NCI-H2196 treated with DMSO at 0.1 percent for 48 hours (cell line): ENCODE results near the gene GLE1.
"Not testable (repeated sequence)": the region's sequence is repeated elsewhere in the genome, so short reads cannot be mapped to it uniquely, and the experiment has no call there.

Source experiments
- DNase-seq: peaks from one replicate; lab custom pipeline; 2025; ENCODE audit not compliant: unreplicated experiment; lab: John Stamatoyannopoulos, UW

GLE1 gene

GRCh38 chr9:128551657-128552152 lies 47.2 kb downstream of the GLE1 start:
- DNase-seq: no peak

- DNase-seq: peak; percentile 79
Observed at GRCh38 chr9:128552153-128552743, 47.7 kb downstream of the GLE1 start, which contains the start of gene SPTAN1. SPTAN1 (plus strand) TSS chr9:128552587; CDS start chr9:128566741, 14,154 bp downstream.

DNA sequence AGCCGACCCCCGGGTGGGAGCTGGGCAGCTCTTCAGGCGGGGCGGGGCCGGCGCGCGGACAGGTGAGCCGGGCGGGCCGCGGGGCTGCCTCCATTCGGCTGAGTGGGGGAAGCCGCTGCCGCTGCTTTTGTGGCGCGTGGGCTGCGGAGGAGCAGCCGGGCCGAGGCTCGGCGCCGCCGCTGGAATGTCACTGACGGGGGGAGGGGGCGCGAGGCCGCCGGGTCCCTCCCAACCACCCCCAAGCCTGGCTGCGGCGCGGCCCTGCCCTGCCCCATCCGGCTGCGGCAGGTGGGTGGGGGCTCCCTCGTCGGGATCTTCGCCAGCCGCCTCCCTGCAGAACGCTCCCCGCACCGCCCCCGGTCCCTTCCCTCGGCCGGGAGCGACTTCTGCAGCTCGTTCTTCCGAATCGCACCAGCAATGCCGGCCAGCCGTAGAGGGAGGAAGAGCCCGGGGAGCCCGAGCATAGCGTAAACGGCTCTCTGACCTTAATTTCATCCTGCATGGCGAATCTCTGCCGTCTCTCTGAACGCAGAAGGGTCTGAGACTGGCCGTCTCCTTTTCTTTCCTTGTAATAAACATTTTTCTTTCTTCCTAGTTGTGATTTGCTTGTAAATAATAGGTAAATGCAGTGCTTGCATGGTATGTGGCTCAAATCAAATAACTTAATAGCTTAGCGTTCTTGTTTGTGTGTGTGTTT lies 48.4 kb downstream of the GLE1 start:
- DNase-seq: no peak

DNA sequence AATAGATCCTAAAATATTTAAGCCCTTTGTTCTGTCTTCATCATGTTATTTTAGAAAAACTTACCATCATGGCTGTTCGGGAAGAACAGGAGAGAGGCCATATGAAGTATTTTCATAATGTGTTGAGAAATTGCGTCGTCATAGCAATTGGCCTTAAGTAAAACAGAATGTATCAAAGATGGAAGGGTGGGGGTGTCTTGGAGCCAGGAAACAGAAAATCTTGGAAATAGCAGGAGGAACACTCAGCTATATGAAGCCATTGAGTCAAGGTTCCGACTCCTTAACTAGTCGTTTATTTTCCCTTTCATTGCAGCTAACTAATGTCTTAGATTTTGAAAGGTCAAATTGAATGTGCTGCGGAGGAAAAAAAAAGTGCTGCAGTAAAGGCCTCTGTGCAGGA lies 49.2 kb downstream of the GLE1 start:
- no peak for DNase-seq

- no peak for DNase-seq
Observed at GRCh38 chr9:128554155-128554862, 49.8 kb downstream of the GLE1 start.

DNA sequence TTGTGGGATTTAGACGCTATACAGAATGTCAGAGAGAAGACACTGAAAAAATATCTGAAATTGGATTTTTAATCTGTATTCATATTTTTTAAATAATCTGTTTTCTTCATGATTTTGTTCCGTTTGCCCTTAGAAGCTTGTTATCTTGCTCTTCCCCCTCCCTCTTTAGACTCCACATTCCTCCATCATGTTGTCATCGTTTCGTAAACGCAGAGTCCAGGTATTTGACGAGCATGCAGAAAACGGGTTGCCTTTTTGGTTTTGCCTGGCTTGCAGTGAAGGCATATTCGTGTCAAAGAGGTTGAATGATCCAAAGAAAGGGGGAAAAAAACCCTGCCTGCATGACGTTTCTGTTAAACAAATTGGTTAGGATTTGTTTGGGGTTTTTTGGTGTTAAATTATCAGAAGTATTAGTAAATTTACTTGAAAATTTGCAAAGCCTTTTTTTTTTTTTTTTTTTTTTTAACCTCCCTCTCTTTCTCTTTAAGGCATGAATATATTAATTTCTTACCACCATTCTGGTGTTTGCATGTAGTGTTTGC lies 50.7 kb downstream of the GLE1 start:
- no peak for DNase-seq

- DNase-seq: no peak
Observed at GRCh38 chr9:128556276-128556675, 51.8 kb downstream of the GLE1 start.

- DNase-seq: no peak
Observed at GRCh38 chr9:128556926-128557634, 52.6 kb downstream of the GLE1 start.

GRCh38 chr9:128558431-128559310 lies 54.2 kb downstream of the GLE1 start:
- DNase-seq: peak; percentile 56

GRCh38 chr9:128565578-128565977 lies 61.1 kb downstream of the GLE1 start:
- no peak for DNase-seq

DNA sequence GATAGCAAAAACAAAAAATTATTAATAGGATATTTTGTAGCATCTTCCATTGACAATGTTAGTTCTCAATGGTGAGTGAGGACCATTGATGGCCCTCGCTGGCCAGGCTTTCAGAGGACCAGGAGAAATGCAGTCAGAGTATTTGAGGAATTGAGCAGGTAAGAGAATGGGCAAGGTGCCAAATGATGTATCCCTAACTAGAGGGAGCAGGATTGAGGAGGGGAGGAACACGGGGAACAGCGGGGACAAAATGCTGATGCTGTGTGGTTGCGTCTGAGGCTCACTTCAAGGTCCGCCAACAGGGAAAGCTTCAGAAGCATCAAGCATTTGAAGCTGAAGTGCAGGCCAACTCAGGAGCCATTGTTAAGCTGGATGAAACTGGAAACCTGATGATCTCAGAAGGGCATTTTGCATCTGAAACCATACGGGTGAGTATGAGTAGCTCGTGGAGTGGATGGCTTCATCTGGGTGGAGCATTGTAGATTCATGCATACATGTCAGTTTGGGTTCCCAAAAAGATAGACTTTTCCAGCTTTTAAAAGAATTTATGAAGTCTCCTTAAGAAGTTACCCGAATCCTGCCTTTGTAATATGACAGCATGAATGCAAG lies 64.1 kb downstream of the GLE1 start:
- DNase-seq: peak; percentile 67

GRCh38 chr9:128575469-128575868 lies 71.0 kb downstream of the GLE1 start:
- no peak for DNase-seq

GRCh38 chr9:128575916-128576315 lies 71.4 kb downstream of the GLE1 start:
- DNase-seq: no peak

GRCh38 chr9:128577206-128577605 lies 72.7 kb downstream of the GLE1 start:
- no peak for DNase-seq

- no peak for DNase-seq
Observed at GRCh38 chr9:128579194-128579593, 74.7 kb downstream of the GLE1 start.

GRCh38 chr9:128580731-128581130 lies 76.2 kb downstream of the GLE1 start:
- DNase-seq: no peak

DNA sequence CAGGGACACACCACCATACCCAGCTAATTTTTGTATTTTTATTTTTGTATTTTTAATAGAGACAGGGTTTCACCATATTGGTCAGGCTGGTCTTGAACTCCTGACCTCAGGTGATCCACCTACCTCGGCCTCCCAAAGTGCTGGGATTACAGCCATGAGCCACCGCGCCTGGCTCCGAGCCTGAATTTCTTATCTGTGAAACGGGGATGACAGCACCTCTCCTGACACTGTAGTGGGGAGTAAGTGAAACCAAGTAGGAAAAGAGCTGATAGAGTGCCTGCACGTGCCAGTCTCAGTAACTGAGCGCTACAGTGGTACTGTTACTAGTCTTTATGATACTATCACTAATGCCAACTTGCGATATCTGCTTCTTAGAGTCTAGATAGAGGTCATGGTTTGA lies 80.6 kb downstream of the GLE1 start:
- DNase-seq: not testable (repeated sequence)

DNA sequence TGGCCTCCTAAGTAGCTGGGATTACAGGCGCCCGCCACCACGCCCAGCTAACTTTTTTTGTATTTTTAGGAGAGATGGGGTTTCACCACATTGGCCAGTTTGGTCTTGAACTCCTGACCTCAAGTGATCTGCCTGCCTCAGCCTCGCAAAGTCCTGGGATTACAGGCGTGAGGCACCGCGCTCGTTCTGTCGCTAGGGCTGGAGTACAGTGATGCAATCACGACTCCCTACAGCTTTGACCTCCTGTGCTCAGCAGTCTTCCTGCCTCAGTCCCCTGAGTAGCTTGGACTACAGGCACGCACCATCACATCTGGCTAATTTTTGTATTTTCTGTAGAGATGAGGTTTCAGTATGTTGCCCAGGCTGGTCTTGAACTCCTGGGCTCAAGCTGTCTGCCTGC lies 82.4 kb downstream of the GLE1 start:
- not testable (repeated sequence) for DNase-seq

DNA sequence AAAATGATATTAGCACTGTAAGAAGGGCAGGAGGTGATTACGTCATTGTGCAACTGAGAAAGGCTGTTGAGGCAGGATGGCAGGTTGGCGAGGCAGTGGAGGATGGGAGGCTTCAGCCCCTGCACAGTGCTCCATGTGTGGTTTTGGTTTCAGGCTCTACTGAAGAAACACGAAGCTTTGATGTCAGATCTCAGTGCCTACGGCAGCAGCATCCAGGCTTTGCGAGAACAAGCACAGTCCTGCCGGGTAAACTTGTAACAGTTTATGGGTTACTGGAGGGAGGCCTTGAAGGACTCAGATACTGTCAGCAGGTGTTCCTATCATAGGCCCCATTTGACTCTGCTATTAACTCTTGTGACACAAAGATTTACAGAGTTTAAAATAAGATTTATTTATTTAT lies 82.9 kb downstream of the GLE1 start:
- no peak for DNase-seq
